ENCODE results near the gene CASK. TPM values are rescaled to one million over a fixed set of nuclear protein-coding genes. Genes with fewer than 3 reads are reported as not detected.
"Not testable (repeated sequence)": the region's sequence is repeated elsewhere in the genome, so short reads cannot be mapped to it uniquely, and the experiment has no call there.

The CASK gene
- total and polyA plus RNA-seq, 12 donors, result 4.7 to 53.0 (median 41.3) TPM

DNA sequence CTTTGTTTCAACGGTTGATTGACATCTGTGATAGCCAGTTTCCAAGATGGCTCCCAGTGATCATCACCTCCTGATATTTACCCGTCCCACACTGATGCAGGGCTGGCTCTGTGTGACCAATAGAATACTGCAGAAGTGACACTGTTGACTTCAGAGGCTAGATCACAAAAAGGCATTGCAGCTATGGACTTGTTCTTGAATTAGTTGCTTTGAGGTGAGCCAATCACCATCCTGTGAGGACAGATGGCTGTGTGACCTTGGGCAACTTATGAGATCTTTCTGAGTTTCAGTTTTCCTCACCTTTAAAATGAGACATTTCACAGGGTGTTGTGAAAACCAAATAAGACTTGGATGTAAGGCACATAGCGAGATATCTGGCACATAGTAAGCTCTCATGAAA is 201.1 kb downstream of the CASK start:
- no peak for DNase-seq
- no peaks in the 10 kb centered on the region for H3K36me3 ChIP-seq (replicated peaks in 1 of 2)
- no peak overlapping the region for H3K4me3 ChIP-seq
- intact Hi-C loops (cut with DNase I), result no loop called here
- H3K4me1 ChIP-seq (replicated peaks in 1 of 2), result no peaks in the 10 kb centered on the region
- H3K9me3 ChIP-seq (replicated peaks in 1 of 3), result no peaks in the 10 kb centered on the region
- TF ChIP-seq POLR2A (IDR thresholded peaks at IDR 0.05), result no peak
- TF ChIP-seq, protein P1, sequence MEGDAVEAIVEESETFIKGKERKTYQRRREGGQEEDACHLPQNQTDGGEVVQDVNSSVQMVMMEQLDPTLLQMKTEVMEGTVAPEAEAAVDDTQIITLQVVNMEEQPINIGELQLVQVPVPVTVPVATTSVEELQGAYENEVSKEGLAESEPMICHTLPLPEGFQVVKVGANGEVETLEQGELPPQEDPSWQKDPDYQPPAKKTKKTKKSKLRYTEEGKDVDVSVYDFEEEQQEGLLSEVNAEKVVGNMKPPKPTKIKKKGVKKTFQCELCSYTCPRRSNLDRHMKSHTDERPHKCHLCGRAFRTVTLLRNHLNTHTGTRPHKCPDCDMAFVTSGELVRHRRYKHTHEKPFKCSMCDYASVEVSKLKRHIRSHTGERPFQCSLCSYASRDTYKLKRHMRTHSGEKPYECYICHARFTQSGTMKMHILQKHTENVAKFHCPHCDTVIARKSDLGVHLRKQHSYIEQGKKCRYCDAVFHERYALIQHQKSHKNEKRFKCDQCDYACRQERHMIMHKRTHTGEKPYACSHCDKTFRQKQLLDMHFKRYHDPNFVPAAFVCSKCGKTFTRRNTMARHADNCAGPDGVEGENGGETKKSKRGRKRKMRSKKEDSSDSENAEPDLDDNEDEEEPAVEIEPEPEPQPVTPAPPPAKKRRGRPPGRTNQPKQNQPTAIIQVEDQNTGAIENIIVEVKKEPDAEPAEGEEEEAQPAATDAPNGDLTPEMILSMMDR (IDR thresholded peaks at IDR 0.05), result no peak
- WGBS, 4 donors, result 75 to 96% (median 88%) methylated on average over 3 of the region's 3 CpGs
- H3K27ac ChIP-seq, result no peak overlapping the region
- H3K27me3 ChIP-seq, result peaks cover 3% of the 10 kb centered on the region

- intact Hi-C loops (cut with DNase I), result no loop called here
- Histone ChIP-seq H3K27ac (no peak overlapping the region), H3K36me3 (replicated peaks in 1 of 2) (no peaks in the 10 kb centered on the region), H3K9me3 (replicated peaks in 1 of 3) (no peaks in the 10 kb centered on the region), H3K27me3 (peaks cover 3% of the 10 kb centered on the region), H3K4me1 (replicated peaks in 1 of 2) (no peaks in the 10 kb centered on the region), H3K4me3 (no peak overlapping the region)
- 70 to 90% (median 76%) methylated on average over 1 of the region's 1 CpG for WGBS, 4 donors
- DNase-seq, result no peak
- TF ChIP-seq, protein P1 (IDR thresholded peaks at IDR 0.05), result no peak
- TF ChIP-seq POLR2A (IDR thresholded peaks at IDR 0.05), result no peak
Measured at GRCh38 chrX:41721590-41721989, 201.8 kb downstream of the CASK start.

DNA sequence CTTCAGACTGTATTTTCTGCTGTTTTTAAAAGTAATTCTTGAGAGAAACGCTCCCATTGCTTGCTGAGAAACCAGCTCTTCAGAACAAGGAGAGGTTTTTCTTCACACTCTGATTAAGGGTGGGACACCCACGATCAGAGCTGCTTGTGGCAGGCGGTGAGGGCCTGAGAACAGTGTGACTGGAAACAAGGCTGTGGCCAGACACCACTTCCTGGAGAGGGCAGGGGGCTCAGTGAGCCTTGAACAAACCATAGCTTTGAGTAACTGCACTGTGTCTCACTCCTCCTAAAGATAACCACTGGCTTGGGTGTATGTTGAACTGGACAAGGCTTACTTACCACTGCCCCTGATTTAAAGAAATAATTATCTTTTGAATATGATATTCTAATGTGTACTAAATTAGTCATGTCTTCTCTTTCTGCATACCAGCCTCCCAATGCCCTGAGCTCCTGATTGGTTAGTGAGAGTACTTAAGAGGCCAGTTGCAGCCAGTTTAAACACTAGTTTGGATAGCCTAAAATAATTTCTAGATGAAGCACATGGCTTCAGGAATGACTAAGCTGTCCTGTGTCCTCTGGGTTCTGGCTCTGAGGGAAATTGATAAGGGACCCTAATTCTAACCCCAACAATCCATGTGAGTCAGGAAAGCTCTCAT is 203.1 kb downstream of the CASK start:
- 54 to 80% (median 73%) methylated on average over 3 of the region's 3 CpGs for WGBS, 4 donors
- no peak for DNase-seq
- TF ChIP-seq, protein P1 (IDR thresholded peaks at IDR 0.05), result no peak
- TF ChIP-seq POLR2A (IDR thresholded peaks at IDR 0.05), result no peak
- intact Hi-C loops (cut with DNase I), result no loop called here
- Histone ChIP-seq H3K9me3 (replicated peaks in 1 of 3) (no peaks in the 10 kb centered on the region), H3K4me1 (replicated peaks in 1 of 2) (no peaks in the 10 kb centered on the region), H3K36me3 (replicated peaks in 1 of 2) (no peaks in the 10 kb centered on the region), H3K27ac (no peak overlapping the region), H3K27me3 (peaks cover 3% of the 10 kb centered on the region), H3K4me3 (no peak overlapping the region)

GRCh38 chrX:41719610-41720009 is 203.7 kb downstream of the CASK start:
- H3K27me3 ChIP-seq; intact Hi-C loops (cut with DNase I); H3K4me3 ChIP-seq; H3K36me3 ChIP-seq (replicated peaks in 1 of 2); H3K27ac ChIP-seq; H3K9me3 ChIP-seq (replicated peaks in 1 of 3); H3K4me1 ChIP-seq (replicated peaks in 1 of 2): not testable (repeated sequence)
- peak in 1 of 7 donors; percentile 21 for DNase-seq
- 80 to 89% (median 82%) methylated on average over 6 of the region's 6 CpGs for WGBS, 4 donors

Measured in adrenal gland (tissue), 12 donors.